ENCODE measurements around the gene ARRB1. TPM values are rescaled to one million over a fixed set of nuclear protein-coding genes. Genes with fewer than 3 reads are reported as not detected.

ARRB1 gene
- total RNA-seq, 1 experiment from 2014 or later: 90.1 TPM

DNA sequence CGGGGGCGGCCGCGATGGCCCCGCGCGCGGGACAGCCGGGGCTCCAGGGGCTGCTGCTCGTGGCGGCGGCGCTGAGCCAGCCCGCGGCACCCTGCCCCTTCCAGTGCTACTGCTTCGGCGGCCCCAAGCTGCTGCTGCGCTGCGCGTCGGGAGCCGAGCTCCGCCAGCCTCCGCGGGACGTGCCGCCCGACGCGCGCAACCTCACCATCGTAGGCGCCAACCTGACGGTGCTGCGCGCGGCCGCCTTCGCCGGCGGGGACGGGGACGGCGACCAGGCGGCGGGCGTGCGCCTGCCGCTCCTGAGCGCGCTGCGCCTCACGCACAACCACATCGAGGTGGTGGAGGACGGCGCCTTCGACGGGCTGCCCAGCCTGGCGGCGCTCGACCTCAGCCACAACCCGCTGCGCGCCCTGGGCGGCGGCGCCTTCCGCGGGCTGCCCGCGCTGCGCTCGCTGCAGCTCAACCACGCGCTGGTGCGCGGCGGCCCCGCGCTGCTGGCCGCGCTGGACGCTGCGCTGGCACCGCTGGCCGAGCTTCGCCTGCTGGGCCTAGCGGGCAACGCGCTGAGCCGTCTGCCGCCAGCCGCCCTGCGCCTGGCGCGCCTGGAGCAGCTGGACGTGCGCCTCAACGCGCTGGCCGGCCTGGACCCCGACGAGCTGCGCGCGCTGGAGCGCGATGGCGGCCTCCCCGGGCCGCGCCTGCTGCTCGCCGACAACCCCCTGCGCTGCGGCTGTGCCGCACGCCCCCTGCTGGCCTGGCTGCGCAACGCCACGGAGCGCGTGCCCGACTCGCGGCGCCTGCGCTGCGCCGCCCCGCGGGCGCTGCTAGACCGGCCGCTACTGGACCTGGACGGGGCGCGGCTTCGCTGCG, 110.2 kb downstream of the ARRB1 start:
- peaks cover 75% of the 10 kb centered on the region for H3K27me3 Mint-ChIP-seq (ENCODE audit: low read depth)
- POLR2A ChIA-PET: interaction anchor here (0.9 to 1.0 kb wide), 2 partner anchors 45 to 99 kb away, joined by 3 read pairs; no protein-coding TSS in a partner anchor
- no peaks in the 10 kb centered on the region for H3K9me3 Mint-ChIP-seq
- H3K27ac Mint-ChIP-seq: no peak overlapping the region
- DNase-seq (ENCODE audit: low spot score) (peak; percentile 89), ATAC-seq (peak; percentile 74)
- peaks cover 19% of the 10 kb centered on the region for H3K4me1 Mint-ChIP-seq
- no peaks in the 10 kb centered on the region for H3K36me3 Mint-ChIP-seq
- CTCF ChIA-PET: interaction anchor here (0.6 to 7.6 kb wide), 41 partner anchors 9 to 311 kb away, joined by 3 to 191 read pairs (median 6); partner anchors contain the start of gene NEU3
- peak overlapping the region; percentile 53 for H3K4me3 Mint-ChIP-seq
- TF ChIP-seq ZBTB21 (CRISPR knock-in tag; IDR thresholded peaks at IDR 0.05; ENCODE audit: borderline replicate concordance): no peak
- TF ChIP-seq ZNF416 (CRISPR knock-in tag; IDR thresholded peaks at IDR 0.05): 0 out of 2 replicates have a peak, but pooled peaks have one; percentile 75
- 0 out of 2 replicates have a peak, but pooled peaks have one; percentile 85 for TF ChIP-seq CBFB (CRISPR knock-in tag; IDR thresholded peaks at IDR 0.05; ENCODE audit: low read depth)
- peak; percentile 83; the same call in 1 of the 2 replicates for TF ChIP-seq KAT7 (CRISPR knock-in tag; IDR thresholded peaks at IDR 0.05; ENCODE audit: borderline replicate concordance)
- no peak for TF ChIP-seq JAZF1 (CRISPR knock-in tag; IDR thresholded peaks at IDR 0.05)
- TF ChIP-seq, protein P1, sequence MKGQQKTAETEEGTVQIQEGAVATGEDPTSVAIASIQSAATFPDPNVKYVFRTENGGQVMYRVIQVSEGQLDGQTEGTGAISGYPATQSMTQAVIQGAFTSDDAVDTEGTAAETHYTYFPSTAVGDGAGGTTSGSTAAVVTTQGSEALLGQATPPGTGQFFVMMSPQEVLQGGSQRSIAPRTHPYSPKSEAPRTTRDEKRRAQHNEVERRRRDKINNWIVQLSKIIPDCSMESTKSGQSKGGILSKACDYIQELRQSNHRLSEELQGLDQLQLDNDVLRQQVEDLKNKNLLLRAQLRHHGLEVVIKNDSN (CRISPR knock-in tag; IDR thresholded peaks at IDR 0.05): no peak
- TF ChIP-seq JUN (CRISPR knock-in tag; IDR thresholded peaks at IDR 0.05): no peak
- TF ChIP-seq ZNF317 (CRISPR knock-in tag; IDR thresholded peaks at IDR 0.05; ENCODE audit: borderline replicate concordance, low read depth): no peak
- no peak for TF ChIP-seq MXD4 (CRISPR knock-in tag; IDR thresholded peaks at IDR 0.05; ENCODE audit: borderline replicate concordance)
- TF ChIP-seq, protein P2, sequence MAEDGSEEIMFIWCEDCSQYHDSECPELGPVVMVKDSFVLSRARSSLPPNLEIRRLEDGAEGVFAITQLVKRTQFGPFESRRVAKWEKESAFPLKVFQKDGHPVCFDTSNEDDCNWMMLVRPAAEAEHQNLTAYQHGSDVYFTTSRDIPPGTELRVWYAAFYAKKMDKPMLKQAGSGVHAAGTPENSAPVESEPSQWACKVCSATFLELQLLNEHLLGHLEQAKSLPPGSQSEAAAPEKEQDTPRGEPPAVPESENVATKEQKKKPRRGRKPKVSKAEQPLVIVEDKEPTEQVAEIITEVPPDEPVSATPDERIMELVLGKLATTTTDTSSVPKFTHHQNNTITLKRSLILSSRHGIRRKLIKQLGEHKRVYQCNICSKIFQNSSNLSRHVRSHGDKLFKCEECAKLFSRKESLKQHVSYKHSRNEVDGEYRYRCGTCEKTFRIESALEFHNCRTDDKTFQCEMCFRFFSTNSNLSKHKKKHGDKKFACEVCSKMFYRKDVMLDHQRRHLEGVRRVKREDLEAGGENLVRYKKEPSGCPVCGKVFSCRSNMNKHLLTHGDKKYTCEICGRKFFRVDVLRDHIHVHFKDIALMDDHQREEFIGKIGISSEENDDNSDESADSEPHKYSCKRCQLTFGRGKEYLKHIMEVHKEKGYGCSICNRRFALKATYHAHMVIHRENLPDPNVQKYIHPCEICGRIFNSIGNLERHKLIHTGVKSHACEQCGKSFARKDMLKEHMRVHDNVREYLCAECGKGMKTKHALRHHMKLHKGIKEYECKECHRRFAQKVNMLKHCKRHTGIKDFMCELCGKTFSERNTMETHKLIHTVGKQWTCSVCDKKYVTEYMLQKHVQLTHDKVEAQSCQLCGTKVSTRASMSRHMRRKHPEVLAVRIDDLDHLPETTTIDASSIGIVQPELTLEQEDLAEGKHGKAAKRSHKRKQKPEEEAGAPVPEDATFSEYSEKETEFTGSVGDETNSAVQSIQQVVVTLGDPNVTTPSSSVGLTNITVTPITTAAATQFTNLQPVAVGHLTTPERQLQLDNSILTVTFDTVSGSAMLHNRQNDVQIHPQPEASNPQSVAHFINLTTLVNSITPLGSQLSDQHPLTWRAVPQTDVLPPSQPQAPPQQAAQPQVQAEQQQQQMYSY (CRISPR knock-in tag; IDR thresholded peaks at IDR 0.05): no peak
- TF ChIP-seq PRRX2 (CRISPR knock-in tag; IDR thresholded peaks at IDR 0.05): no peak
- TF ChIP-seq NFATC4 (CRISPR knock-in tag; IDR thresholded peaks at IDR 0.05): no peak
- no peak for TF ChIP-seq ZNF671 (CRISPR knock-in tag; IDR thresholded peaks at IDR 0.05)
- 0 out of 2 replicates have a peak, but pooled peaks have one; percentile 73 for TF ChIP-seq ZNF219 (CRISPR knock-in tag; IDR thresholded peaks at IDR 0.05; ENCODE audit: borderline replicate concordance)
- no peak for TF ChIP-seq ELF4 (CRISPR knock-in tag; IDR thresholded peaks at IDR 0.05; ENCODE audit: low read depth)
- no peak for TF ChIP-seq ZNF138 (CRISPR knock-in tag; conservative IDR thresholded peaks at IDR 0.05)
- TF ChIP-seq, protein P3, sequence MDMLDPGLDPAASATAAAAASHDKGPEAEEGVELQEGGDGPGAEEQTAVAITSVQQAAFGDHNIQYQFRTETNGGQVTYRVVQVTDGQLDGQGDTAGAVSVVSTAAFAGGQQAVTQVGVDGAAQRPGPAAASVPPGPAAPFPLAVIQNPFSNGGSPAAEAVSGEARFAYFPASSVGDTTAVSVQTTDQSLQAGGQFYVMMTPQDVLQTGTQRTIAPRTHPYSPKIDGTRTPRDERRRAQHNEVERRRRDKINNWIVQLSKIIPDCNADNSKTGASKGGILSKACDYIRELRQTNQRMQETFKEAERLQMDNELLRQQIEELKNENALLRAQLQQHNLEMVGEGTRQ (CRISPR knock-in tag; IDR thresholded peaks at IDR 0.05): peak; percentile 47; the same call in 1 of the 2 replicates
- TF ChIP-seq ZNF263 (CRISPR knock-in tag; IDR thresholded peaks at IDR 0.05; ENCODE audit: low read depth): 0 out of 2 replicates have a peak, but pooled peaks have one; percentile 34
- peak; percentile 48; the same call in 1 of the 2 replicates for TF ChIP-seq RELA (CRISPR knock-in tag; IDR thresholded peaks at IDR 0.05; ENCODE audit: borderline replicate concordance)
- peak; percentile 56; the same call in 1 of the 2 replicates for TF ChIP-seq EMX1 (CRISPR knock-in tag; IDR thresholded peaks at IDR 0.05)
- peak; percentile 73; the same call in 1 of the 2 replicates for TF ChIP-seq TEAD1 (CRISPR knock-in tag; IDR thresholded peaks at IDR 0.05)
- no peak for TF ChIP-seq NR1H2 (CRISPR knock-in tag; IDR thresholded peaks at IDR 0.05)
- TF ChIP-seq, protein P4, sequence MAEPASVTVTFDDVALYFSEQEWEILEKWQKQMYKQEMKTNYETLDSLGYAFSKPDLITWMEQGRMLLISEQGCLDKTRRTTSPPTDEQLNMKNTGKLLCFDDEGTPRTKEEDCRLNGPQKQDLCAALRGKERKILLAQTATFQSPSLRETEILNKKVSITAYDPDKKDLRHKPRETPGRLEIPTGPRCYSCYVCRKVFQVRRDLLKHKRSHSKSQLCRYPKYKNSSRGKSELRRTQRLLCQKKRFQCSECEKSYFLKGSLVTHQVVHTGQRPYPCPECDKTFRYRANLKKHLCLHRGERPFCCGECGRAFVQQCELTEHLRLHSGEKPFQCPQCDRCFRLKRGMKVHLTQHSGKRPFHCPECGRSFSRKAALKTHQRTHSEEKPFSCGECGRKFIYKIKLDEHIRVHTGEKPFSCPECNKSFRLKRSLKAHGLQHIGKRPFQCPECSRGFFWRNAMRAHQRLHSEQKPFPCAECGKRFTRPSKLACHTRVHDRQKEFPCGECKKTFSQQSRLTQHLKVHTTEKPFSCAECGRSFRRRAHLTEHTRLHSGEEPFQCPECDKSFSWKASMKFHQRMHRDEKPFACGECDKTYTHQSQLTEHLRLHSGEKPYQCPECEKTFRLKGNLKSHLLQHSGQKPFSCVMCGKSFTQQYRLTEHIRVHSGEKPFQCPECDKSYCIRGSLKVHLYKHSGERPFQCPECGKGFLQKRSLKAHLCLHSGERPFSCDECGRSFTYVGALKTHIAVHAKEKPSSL (CRISPR knock-in tag; conservative IDR thresholded peaks at IDR 0.05): no peak
- TF ChIP-seq NFE2L1 (CRISPR knock-in tag; IDR thresholded peaks at IDR 0.05): no peak
- TF ChIP-seq CREB1 (CRISPR knock-in tag; IDR thresholded peaks at IDR 0.05): no peak
- no peak for TF ChIP-seq SMAD3 (CRISPR knock-in tag; IDR thresholded peaks at IDR 0.05; ENCODE audit: borderline replicate concordance)
- TF ChIP-seq RORB (CRISPR knock-in tag; IDR thresholded peaks at IDR 0.05): no peak
- TF ChIP-seq IRF2 (CRISPR knock-in tag; IDR thresholded peaks at IDR 0.05; ENCODE audit: borderline replicate concordance, low read depth): no peak
